ENCODE data around the gene FXYD1. TPM values are rescaled to one million over a fixed set of nuclear protein-coding genes. Genes with fewer than 3 reads are reported as not detected.

Gene FXYD1
- total and polyA plus RNA-seq, 3 donors from 2014 or later = 2.3 to 48.5 (median 11.1) TPM

GRCh38 chr19:35117116-35117515 lies 21.5 kb upstream of the FXYD1 start:
- Histone ChIP-seq H3K36me3 (ENCODE audit: low read depth, missing control alignments) (no peaks in the 10 kb centered on the region), H3K4me1 (peaks cover 6% of the 10 kb centered on the region), H3K27ac (no peak overlapping the region), H3K4me3 (no peak overlapping the region), H3K27me3 (no peaks in the 10 kb centered on the region), H3K9me3 (no peaks in the 10 kb centered on the region)
- no peak for DNase-seq
- intact Hi-C loops (cut with DNase I; ENCODE audit: low total_unique reads) = no loop called here
- TF ChIP-seq POLR2A (IDR thresholded peaks at IDR 0.05) (no peak), CTCF (IDR thresholded peaks at IDR 0.05) (no peak)
- 73 to 83% methylated on average over 5 to 8 of the region's 8 CpGs for WGBS, 2 donors

GRCh38 chr19:35117799-35118198 lies 20.8 kb upstream of the FXYD1 start:
- no peak for DNase-seq
- WGBS, 2 donors = 74 to 82% methylated on average over 11 of the region's 11 CpGs
- no peak overlapping the region for H3K27ac ChIP-seq
- no peaks in the 10 kb centered on the region for H3K27me3 ChIP-seq
- no peaks in the 10 kb centered on the region for H3K9me3 ChIP-seq
- no peak overlapping the region for H3K4me3 ChIP-seq
- intact Hi-C loops (cut with DNase I; ENCODE audit: low total_unique reads) = no loop called here
- peaks cover 6% of the 10 kb centered on the region for H3K4me1 ChIP-seq
- TF ChIP-seq CTCF (IDR thresholded peaks at IDR 0.05) (no peak), POLR2A (IDR thresholded peaks at IDR 0.05) (no peak)
- H3K36me3 ChIP-seq (ENCODE audit: low read depth, missing control alignments) = no peaks in the 10 kb centered on the region

DNA sequence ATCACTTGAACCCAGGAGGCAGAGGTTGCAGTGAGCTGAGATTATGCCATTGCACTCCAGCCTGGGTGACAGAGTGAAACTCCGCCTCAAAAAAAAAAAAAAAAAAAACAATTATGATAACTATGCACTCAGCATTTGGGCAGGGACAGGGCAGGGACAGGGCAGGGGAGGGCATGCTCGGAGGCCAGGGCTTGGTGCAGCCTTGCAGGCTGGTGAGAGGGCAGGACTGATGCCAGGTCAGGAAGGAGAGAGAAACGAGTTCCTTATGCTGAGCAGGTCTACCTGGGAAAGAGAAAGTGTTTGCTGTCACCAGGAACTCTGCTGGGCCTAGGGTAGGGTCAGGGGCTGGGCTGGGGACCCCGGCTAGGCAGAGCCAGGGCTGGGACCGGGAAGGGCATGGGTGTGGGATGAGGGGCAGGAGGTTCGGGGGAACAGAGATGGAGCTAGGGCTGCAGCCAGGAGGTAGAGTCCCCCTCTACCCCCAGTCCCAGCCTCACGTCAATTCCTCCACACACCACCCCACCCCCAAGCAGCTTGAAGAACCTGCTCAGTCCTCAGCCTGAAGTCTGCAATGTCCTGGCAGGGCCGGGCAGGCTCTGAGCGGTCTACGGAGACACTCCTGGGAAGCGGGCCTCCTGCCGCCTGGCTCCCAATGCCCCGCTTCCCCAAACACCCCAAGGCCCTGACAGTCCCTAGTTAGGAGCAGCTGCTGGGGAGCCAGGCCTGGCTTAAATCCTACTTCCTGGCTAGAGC lies 20.2 kb upstream of the FXYD1 start:
- peaks cover 6% of the 10 kb centered on the region for H3K4me1 ChIP-seq
- DNase-seq = no peak
- H3K27ac ChIP-seq = no peak overlapping the region
- TF ChIP-seq POLR2A (IDR thresholded peaks at IDR 0.05) = no peak
- TF ChIP-seq CTCF (IDR thresholded peaks at IDR 0.05) = no peak
- no peaks in the 10 kb centered on the region for H3K27me3 ChIP-seq
- H3K36me3 ChIP-seq (ENCODE audit: low read depth, missing control alignments) = no peaks in the 10 kb centered on the region
- WGBS, 2 donors = 84 to 86% methylated on average over 3 to 13 of the region's 13 CpGs
- intact Hi-C loops (cut with DNase I; ENCODE audit: low total_unique reads) = no loop called here
- no peak overlapping the region for H3K4me3 ChIP-seq
- no peaks in the 10 kb centered on the region for H3K9me3 ChIP-seq

DNA sequence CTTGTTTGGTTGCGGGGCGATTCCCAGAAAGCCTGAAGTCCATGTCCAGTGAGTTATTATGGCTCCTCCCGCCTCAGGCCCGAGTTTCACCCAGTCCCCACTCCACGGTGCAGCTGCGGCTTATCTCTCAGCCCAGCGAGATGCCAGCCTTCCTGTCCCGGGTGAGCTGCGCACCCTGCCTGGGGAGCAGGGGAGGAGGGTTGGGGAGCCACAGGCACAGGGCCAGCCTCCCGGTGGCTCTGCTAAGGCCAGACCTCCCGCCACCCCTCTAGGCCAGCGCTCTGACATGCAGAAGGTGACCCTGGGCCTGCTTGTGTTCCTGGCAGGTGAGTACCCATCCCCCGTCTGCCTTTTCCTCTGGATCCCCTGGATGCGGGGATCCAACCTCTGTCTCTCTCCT lies 19.5 kb upstream of the FXYD1 start:
- Histone ChIP-seq H3K27me3 (no peaks in the 10 kb centered on the region), H3K27ac (no peak overlapping the region), H3K4me3 (no peak overlapping the region), H3K36me3 (ENCODE audit: low read depth, missing control alignments) (no peaks in the 10 kb centered on the region), H3K9me3 (no peaks in the 10 kb centered on the region), H3K4me1 (peaks cover 9% of the 10 kb centered on the region)
- 75 to 94% methylated on average over 9 to 14 of the region's 14 CpGs for WGBS, 2 donors
- no peak for DNase-seq
- intact Hi-C loops (cut with DNase I; ENCODE audit: low total_unique reads) = no loop called here
- no peak for TF ChIP-seq POLR2A (IDR thresholded peaks at IDR 0.05)
- no peak for TF ChIP-seq CTCF (IDR thresholded peaks at IDR 0.05)

Data from testis (tissue), 3 donors.